Fibroblast of mammary gland (primary cell): ENCODE measurements around the gene OARD1.

Source experiments
- DNase-seq: peaks from one replicate; pipeline ENCODE4 v3.0.0-alpha.2; 2010; ENCODE audit warnings: low read depth
- H3K4me3 ChIP-seq: 2 replicates; pipeline ENCODE4 v1.5.1; 2011; ENCODE audit warnings: low read depth, mild to moderate bottlenecking, low read length, moderate library complexity; ENCODE audit not compliant: control insufficient read depth
- CTCF ChIP-seq: conservative IDR thresholded peaks from 2 replicates; pipeline ENCODE4 v1.5.1; 2011; ENCODE audit warnings: low read depth, low read length, inconsistent platforms; ENCODE audit not compliant: control insufficient read depth, insufficient read depth

OARD1 gene

GRCh38 chr6:41085182-41085581 is 13.0 kb upstream of the OARD1 start:
- no peak overlapping the region for H3K4me3 ChIP-seq
- DNase-seq = no peak
- TF ChIP-seq CTCF = no peak

GRCh38 chr6:41083072-41083471 is 10.9 kb upstream of the OARD1 start:
- no peak for TF ChIP-seq CTCF
- no peak overlapping the region for H3K4me3 ChIP-seq
- no peak for DNase-seq

- H3K4me3 ChIP-seq = no peak overlapping the region
- DNase-seq = no peak
- no peak for TF ChIP-seq CTCF
Measured at GRCh38 chr6:41080621-41081020, 8.5 kb upstream of the OARD1 start.

- no peak for DNase-seq
- no peak for TF ChIP-seq CTCF
- H3K4me3 ChIP-seq = no peak overlapping the region
Measured at GRCh38 chr6:41079080-41079479, 6.9 kb upstream of the OARD1 start.

- no peak for DNase-seq
- TF ChIP-seq CTCF = no peak
- H3K4me3 ChIP-seq = no peak overlapping the region
Measured at GRCh38 chr6:41078101-41078500, 5.9 kb upstream of the OARD1 start.

GRCh38 chr6:41077536-41077935 is 5.4 kb upstream of the OARD1 start:
- H3K4me3 ChIP-seq = no peak overlapping the region
- no peak for TF ChIP-seq CTCF
- DNase-seq = no peak
